Measurements from ENCODE around the gene PHACTR2.

Gene PHACTR2

DNA sequence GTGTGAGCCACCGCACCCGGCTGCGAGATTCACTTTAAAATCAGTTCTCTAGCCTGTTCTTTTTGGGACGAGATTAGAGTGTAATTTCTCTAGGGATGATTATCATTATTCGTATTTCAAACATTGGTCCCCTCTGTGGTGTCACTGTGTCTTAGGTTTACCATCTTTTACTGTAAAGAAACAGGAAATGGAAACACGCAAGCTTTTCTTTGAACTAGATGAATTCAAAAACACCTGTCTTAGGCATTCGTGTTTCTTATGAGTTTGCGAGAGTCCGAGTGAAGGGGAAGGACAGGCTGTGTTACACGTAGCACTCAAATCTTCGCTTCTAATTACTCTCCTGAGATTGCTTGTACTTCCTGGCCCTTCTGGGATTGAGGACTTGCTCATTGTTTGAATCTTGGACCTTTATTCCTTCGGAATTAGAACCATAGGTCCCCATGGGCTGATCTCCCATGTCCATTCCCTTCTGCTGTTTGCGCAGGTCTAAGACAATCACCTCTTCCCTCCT lies 61.6 kb downstream of the PHACTR2 start:
- no peak for TF ChIP-seq PAX5 (IDR thresholded peaks at IDR 0.05; ENCODE audit: insufficient read depth, low read length, severe bottlenecking)
- TF ChIP-seq SPI1 (IDR thresholded peaks at IDR 0.05; ENCODE audit: low read depth, low read length), result no peak
- no peak for TF ChIP-seq POU2F2 (IDR thresholded peaks at IDR 0.05; ENCODE audit: low read depth, low read length)
- TF ChIP-seq POLR2AphosphoS5 (IDR thresholded peaks at IDR 0.05; ENCODE audit: low read depth, low read length), result no peak
- TF ChIP-seq TAF1 (IDR thresholded peaks at IDR 0.05; ENCODE audit: low read depth, low read length), result no peak
- TF ChIP-seq POLR2A (IDR thresholded peaks at IDR 0.05; ENCODE audit: low read depth, low read length), result no peak
- DNase-seq (ENCODE audit: insufficient read length, low spot score) (no peak), FAIRE-seq (no peak)

- TF ChIP-seq POLR2A (IDR thresholded peaks at IDR 0.05; ENCODE audit: low read depth, low read length) (no peak), SPI1 (IDR thresholded peaks at IDR 0.05; ENCODE audit: low read depth, low read length) (no peak), TAF1 (IDR thresholded peaks at IDR 0.05; ENCODE audit: low read depth, low read length) (no peak), POLR2AphosphoS5 (IDR thresholded peaks at IDR 0.05; ENCODE audit: low read depth, low read length) (no peak), POU2F2 (IDR thresholded peaks at IDR 0.05; ENCODE audit: low read depth, low read length) (no peak), PAX5 (IDR thresholded peaks at IDR 0.05; ENCODE audit: insufficient read depth, low read length, severe bottlenecking) (no peak)
- DNase-seq (ENCODE audit: insufficient read length, low spot score) (no peak), FAIRE-seq (no peak)
Measured at GRCh38 chr6:143740213-143740612, 62.4 kb downstream of the PHACTR2 start.

DNA sequence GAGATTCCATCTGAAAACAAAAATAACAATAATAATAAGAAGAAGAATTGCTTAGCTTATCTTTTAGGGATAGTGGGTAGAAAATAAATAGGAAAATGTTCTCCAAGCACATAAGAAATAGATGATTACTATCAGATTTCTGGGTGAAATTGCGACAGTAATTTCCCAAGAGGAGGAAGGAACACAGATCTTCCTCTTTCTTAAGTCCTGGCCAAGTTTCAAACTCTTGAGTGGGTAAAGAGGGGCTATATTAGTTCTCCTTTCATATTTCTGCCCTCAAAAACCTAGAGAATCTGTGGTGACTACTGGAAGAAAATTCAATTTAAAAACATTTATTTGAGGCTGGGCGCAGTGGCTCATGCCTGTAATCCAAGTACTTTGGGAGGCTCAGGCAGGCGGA lies 63.7 kb downstream of the PHACTR2 start:
- TF ChIP-seq POLR2A (IDR thresholded peaks at IDR 0.05; ENCODE audit: low read depth, low read length) (no peak), TAF1 (IDR thresholded peaks at IDR 0.05; ENCODE audit: low read depth, low read length) (no peak)
- no peak for DNase-seq (ENCODE audit: insufficient read length, low spot score)
- FAIRE-seq, result no peak

DNA sequence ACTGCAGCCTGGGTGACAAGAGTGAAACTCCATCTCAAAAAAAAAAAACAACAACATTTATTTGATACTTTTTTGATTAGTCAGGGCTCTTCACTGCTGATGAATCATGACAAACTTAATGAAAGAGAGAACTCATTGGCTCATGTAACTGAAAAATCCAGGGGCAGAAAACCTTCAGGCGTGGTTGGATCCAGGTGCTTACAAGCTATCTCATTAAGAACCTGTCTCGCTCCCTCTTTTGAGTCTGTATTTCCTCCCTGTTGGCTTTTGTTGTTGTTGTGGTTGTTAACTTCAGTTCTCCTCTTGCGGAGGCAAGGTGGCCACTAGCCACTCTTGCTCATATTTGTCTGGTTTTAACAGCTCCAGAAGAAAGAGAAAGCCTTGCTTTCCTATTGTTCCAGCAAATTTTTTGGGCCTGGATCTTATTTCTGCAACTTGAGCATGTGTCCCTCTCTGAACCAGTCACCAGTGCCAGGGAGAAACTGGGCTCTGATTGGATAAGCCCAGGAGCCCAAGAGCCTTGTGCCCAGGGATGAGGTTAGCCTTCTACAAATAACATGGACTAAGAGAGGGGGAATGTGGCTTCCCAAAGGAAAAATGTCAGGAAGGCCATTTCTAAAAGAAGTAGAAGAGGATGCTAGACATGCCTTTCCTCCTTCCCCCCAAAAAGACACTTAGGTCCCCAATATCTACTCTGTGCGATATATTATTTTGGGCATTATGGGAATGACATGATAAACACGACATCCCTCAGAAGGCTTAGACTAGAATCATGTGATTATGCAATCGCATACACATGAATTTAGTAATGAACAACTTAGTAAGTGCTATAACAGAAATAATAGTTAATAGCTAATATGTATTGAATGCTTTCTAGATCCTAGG lies 64.5 kb downstream of the PHACTR2 start:
- FAIRE-seq, result no peak
- TF ChIP-seq PAX5 (IDR thresholded peaks at IDR 0.05; ENCODE audit: insufficient read depth, low read length, severe bottlenecking) (no peak), POU2F2 (IDR thresholded peaks at IDR 0.05; ENCODE audit: low read depth, low read length) (no peak), POLR2A (IDR thresholded peaks at IDR 0.05; ENCODE audit: low read depth, low read length) (no peak)
- no peak for DNase-seq (ENCODE audit: insufficient read length, low spot score)

- no peak for TF ChIP-seq POLR2AphosphoS5 (IDR thresholded peaks at IDR 0.05; ENCODE audit: low read depth, low read length)
- TF ChIP-seq POLR2A (IDR thresholded peaks at IDR 0.05; ENCODE audit: low read depth, low read length), result no peak
- no peak for TF ChIP-seq PAX5 (IDR thresholded peaks at IDR 0.05; ENCODE audit: insufficient read depth, low read length, severe bottlenecking)
- no peak for TF ChIP-seq POU2F2 (IDR thresholded peaks at IDR 0.05; ENCODE audit: low read depth, low read length)
- TF ChIP-seq TAF1 (IDR thresholded peaks at IDR 0.05; ENCODE audit: low read depth, low read length), result no peak
- TF ChIP-seq SPI1 (IDR thresholded peaks at IDR 0.05; ENCODE audit: low read depth, low read length), result no peak
- DNase-seq (ENCODE audit: insufficient read length, low spot score) (no peak), FAIRE-seq (no peak)
Measured at GRCh38 chr6:143742955-143743255, 65.1 kb downstream of the PHACTR2 start.

DNA sequence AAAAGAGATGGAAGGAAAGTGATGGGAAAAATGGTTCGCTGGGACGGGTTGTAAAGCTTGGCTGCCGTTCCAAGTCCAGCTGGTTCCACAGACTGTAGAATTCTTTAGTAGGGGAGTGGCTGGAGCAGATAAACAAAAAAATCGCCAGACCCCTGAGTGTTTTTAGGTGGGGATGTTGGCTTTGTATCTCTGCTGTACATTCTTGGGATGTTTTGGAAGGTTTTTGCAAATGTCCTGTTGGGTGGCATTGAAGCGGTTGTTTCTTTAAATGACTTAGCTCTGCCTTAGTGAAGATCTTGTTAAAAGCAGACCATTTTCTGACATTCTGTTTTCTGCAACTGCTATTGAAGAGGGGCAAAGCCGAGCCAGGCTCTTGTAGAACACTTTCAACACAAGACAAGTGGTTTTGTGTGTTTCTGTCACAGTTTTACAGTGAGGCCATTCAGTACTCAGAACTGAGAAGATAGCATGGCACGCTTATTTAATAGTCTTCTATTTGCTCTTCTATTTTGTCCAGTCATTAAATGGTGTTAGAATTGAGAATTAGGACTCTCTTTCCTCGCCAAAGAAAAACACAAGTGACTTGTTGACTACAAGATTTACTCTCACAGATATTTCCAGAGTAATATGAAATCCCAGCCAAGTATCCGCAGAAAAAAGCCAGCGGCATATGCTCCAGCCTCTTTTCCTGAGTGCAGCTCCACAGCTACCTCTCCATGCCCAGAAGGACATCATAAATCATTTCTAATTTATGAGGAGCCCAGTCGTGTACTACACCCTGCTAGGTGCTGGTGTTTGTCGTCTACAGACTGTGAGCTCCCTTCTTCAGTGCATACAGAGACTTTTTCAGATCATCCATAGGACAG lies 65.8 kb downstream of the PHACTR2 start:
- TF ChIP-seq TAF1 (IDR thresholded peaks at IDR 0.05; ENCODE audit: low read depth, low read length) (no peak), POLR2AphosphoS5 (IDR thresholded peaks at IDR 0.05; ENCODE audit: low read depth, low read length) (no peak), PAX5 (IDR thresholded peaks at IDR 0.05; ENCODE audit: insufficient read depth, low read length, severe bottlenecking) (no peak), POLR2A (IDR thresholded peaks at IDR 0.05; ENCODE audit: low read depth, low read length) (no peak), SPI1 (IDR thresholded peaks at IDR 0.05; ENCODE audit: low read depth, low read length) (no peak), POU2F2 (IDR thresholded peaks at IDR 0.05; ENCODE audit: low read depth, low read length) (no peak)
- DNase-seq (ENCODE audit: insufficient read length, low spot score), result no peak
- no peak for FAIRE-seq

GRCh38 chr6:143744551-143745165 lies 66.9 kb downstream of the PHACTR2 start:
- DNase-seq (ENCODE audit: insufficient read length, low spot score), result no peak
- FAIRE-seq, result no peak
- TF ChIP-seq SPI1 (IDR thresholded peaks at IDR 0.05; ENCODE audit: low read depth, low read length) (no peak), POLR2AphosphoS5 (IDR thresholded peaks at IDR 0.05; ENCODE audit: low read depth, low read length) (no peak), PAX5 (IDR thresholded peaks at IDR 0.05; ENCODE audit: insufficient read depth, low read length, severe bottlenecking) (no peak), TAF1 (IDR thresholded peaks at IDR 0.05; ENCODE audit: low read depth, low read length) (no peak), POU2F2 (IDR thresholded peaks at IDR 0.05; ENCODE audit: low read depth, low read length) (no peak)

DNA sequence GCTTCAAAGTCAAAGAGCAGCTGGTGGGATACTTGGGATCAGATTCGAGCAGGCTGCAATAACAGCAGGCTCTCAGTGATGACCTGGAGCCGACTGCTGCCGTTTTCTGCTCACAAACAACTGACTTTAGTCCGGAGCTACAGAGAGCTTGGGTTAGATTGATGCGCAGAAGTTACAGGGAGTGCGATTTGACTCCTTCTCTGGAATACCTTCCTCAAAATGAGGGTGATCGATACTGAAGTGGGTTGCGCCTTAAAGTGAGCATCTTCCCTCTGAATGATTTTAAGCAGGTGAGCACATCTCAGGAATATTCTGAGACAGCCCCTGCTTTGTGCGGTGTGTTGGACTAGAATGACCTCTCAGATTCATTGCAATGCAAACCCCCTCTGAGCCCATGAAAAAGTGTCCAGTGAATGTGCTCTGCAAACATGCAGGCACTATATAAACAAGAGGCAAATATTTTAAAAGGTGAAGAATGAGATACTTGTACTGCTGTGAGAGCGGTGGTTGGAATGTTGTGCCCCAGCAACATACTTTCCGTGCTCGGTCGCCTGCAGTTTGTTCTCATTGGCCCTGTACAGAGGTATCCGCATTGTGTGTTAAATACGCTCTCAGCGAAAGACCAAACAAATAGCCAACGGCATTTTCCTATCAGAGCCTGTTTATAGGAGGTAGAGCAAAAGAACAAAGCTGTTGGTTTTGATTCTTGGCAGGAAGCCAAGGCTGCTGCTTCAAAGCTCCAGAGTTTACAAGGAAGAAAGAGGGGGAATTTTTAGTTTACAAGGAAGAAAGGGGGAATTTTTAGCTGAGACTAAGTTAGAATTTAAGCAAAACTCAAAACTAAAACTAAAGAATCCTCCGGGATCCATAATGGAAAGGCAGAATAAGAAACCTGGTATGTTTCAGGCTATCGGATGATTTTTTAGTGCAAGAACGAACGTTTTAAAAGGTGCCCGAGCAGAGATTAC lies 67.7 kb downstream of the PHACTR2 start:
- TF ChIP-seq SPI1 (IDR thresholded peaks at IDR 0.05; ENCODE audit: low read depth, low read length), result no peak
- no peak for TF ChIP-seq POLR2A (IDR thresholded peaks at IDR 0.05; ENCODE audit: low read depth, low read length)
- no peak for TF ChIP-seq PAX5 (IDR thresholded peaks at IDR 0.05; ENCODE audit: insufficient read depth, low read length, severe bottlenecking)
- no peak for TF ChIP-seq TAF1 (IDR thresholded peaks at IDR 0.05; ENCODE audit: low read depth, low read length)
- no peak for TF ChIP-seq POLR2AphosphoS5 (IDR thresholded peaks at IDR 0.05; ENCODE audit: low read depth, low read length)
- TF ChIP-seq POU2F2 (IDR thresholded peaks at IDR 0.05; ENCODE audit: low read depth, low read length), result no peak
- FAIRE-seq, result no peak
- no peak for DNase-seq (ENCODE audit: insufficient read length, low spot score)
